SK-N-MC (cell line): ENCODE results near the gene OGFR.

Experiments used
- EZH2 ChIP-seq: fragments of 200-600 bp; sonication (generic); IDR thresholded peaks from one replicate; pipeline ENCODE4 v1.6.1; 2017; ENCODE audit warnings: antibody characterized with exemption
- POLR2AphosphoS5 ChIP-seq: IDR thresholded peaks from 2 replicates; pipeline ENCODE4 v1.6.1; 2012; ENCODE audit warnings: mild to moderate bottlenecking, low read depth, low read length, borderline replicate concordance

DNA sequence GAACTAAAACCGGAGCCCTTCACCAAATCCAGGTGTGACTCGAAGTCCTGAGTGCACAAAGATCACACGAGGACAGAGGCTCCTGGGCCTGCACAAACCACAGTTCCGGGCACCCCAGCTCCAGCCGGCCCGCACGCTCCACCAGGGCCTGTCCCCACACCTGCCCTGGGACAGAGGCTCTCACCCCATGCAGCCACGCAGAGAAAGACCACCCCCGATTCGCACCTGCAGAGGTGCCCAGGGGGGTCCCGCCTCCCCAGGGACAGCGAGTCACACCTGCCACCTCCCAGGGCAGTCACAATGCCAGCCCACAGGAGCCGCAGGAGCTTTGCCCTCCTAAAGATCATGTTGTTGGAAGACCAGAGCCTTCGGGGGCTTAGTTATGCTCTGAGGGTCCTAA is 33.7 kb upstream of the OGFR start:
- TF ChIP-seq EZH2 (no peak), POLR2AphosphoS5 (no peak)
